NOMO-1 treated with dmso at 0.1 percent for 144 hours (cell line): ENCODE results near the gene IRX2.

Experiments
- DNase-seq: peaks from one replicate; lab custom pipeline; 2025; ENCODE audit not compliant: unreplicated experiment; lab: John Stamatoyannopoulos, UW

The IRX2 gene

DNA sequence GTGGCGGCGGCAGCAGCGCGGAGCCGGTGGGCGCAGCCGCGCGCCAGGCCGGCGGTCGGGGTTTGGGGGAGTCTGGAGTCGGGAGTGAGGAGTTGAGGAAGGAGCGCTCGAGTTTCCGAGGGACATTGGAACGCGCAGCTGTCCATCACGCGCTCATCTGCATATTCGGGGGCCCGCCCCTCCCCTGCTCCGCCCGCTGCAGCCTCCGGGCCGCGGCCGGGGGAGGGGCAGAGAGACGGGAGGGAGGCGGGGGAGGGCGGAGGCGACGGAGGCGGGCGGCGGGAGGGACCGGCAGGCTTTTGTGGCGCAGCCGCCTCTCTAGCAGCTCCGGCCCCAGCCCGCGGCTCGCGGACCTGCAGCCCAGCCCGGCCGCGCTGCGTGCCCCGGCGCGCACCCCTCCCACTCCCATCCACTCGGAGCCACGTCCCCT, at the start of gene IRX2:
Gene IRX2 (minus strand): TSS at position 86 of the 430 bp plus-strand sequence. CDS start 264 bp downstream, outside the sequence.
- DNase-seq = no peak

DNA sequence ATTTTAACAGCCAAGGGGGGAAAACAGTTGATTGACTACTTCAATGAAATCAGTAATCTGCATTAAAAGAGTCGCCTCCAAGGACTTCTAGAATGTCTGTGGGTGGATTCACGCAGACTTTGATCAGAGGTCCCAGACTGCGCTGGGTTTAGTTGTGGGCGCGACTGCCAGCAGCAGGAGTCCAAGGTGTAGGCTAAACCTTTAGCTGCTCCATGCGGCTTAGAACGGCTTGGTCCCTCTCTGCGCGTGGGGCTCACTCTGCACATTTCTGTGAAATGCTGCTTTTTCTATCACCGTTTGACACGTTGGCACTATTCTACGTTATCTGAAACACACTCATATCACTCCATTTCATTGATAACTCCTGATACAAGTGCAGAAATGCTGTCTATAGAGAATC, 48.6 kb upstream of the IRX2 start:
- DNase-seq = no peak

DNA sequence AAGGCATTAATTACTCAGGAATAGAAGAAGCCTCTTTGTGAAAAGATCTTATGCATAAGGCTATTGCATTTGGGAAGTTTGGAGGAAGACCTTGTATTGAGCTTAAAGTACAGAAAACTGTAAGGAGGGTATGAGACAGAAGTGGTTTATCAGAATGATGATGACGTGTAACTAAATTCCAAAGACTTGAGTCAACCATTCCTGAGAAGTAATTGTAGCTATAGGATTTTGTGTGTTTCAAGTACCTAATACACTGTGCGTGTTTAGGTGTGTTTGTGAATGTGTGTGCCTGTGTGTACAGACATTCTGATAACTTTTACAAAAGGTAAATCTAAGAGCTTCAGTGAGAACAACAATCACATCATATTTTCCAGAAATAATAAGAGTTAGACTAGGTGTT, 46.5 kb upstream of the IRX2 start:
- DNase-seq = no peak

DNA sequence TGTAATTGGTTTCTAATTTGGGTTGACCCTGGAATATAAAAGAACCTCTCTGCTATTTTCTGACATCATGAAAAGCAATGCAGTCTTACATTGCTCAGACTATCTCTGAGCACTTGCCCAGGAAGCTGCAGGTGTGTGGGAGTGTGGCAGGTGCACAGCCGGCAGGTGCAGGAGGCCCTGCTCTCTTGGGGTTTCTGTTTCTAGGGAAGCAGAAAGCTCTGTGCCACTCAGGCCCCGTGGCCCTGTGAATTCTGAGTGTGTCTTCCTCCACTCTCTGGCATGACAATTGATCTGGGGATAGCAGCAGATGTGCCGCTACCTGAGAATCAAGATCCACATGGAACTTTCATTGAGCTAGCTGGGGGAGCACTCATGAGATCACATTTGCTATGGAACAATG, 45.7 kb upstream of the IRX2 start:
- DNase-seq = no peak

DNA sequence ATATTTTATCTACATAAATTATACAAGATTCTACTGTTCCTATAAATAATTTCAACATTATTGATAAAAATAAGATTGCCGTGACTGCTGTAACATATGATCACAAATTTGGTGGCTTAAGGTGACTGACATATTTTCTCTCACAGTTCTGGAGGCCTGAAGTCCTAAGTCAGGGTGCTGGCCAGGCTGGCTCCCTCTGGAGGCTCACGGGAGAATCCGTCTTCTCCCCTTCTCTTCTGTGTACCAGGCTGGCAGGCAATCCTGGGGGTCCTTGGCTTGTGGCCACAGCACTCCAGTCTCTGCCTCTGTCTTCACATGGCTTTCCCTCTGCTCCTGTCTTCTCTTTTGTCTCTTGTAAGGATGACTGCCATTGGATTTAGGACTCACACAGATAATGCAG, 31.7 kb upstream of the IRX2 start:
- DNase-seq = no peak

DNA sequence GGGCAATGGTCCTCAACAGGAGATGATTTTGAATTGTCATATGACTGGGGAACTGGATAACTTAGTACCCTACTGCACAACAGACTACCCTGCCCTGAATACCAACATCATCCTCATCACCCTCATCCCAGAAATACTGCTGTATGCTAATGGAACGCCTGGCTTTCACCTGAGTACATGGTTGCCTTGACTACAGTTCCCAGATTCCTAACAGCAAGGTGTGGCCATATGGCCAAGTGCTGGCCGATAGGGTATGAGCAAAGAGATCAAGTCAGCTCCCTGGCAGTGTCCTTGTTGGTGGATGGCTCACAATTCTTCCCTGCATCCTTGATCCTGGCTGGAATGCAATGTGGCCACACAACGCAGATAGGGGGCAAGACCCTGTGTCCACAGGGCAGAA, 31.2 kb upstream of the IRX2 start:
- DNase-seq = no peak

DNA sequence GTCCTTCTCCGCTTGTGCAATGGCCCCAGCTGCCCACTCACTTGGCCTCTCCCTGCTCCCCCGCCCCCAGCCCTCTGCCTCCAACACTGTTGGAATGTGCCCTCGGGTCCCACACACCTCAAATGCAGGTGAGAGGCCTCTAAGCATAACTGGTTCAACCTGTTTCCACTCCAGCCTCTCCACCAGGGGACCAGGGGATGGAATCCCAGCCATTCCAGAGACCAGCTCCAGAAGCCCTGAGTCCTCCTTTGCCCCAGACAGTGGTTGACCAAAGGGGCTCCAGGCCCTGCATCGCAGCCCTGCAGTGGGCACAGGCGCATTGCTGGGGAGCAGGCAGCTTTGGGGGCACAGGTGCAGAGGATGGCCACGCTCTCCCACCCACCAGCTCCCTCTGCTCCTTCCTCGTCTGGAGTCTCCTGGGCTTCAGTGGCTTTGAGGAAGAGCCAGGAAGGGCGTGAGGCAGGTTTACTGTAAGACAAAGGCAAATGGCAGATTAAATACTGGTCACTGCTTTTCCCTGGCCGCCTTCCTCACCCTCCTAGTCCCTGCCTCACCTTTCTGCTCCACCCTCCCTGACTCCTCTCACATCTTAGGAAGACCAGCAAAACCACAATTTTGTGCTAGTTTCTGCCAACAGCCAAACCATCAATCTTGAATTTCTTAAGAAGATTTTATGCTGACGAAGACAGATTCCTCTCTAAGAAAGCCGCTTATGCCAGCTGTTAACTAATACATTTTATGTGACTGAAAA, 29.1 kb upstream of the IRX2 start:
- DNase-seq = no peak

DNA sequence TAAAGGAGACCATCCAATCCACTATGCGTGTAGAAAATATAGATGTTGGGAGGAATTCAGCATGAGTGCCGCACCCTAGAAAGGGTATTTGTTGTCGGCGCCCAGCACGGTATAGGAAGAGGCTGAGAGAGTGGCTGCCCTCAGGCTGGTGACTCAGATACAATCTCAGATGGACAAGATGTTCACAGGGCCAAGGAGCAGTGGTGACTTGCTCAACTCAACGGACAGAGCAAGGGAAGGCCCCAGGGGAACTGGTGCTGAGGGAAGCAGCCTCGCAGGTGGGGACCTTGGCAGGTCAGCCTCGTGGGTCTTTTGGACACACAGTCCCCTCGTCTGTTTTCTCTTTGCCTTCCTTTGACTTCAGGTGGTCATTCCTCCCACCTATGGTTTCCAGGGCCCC, 28.0 kb upstream of the IRX2 start:
- no peak for DNase-seq

DNA sequence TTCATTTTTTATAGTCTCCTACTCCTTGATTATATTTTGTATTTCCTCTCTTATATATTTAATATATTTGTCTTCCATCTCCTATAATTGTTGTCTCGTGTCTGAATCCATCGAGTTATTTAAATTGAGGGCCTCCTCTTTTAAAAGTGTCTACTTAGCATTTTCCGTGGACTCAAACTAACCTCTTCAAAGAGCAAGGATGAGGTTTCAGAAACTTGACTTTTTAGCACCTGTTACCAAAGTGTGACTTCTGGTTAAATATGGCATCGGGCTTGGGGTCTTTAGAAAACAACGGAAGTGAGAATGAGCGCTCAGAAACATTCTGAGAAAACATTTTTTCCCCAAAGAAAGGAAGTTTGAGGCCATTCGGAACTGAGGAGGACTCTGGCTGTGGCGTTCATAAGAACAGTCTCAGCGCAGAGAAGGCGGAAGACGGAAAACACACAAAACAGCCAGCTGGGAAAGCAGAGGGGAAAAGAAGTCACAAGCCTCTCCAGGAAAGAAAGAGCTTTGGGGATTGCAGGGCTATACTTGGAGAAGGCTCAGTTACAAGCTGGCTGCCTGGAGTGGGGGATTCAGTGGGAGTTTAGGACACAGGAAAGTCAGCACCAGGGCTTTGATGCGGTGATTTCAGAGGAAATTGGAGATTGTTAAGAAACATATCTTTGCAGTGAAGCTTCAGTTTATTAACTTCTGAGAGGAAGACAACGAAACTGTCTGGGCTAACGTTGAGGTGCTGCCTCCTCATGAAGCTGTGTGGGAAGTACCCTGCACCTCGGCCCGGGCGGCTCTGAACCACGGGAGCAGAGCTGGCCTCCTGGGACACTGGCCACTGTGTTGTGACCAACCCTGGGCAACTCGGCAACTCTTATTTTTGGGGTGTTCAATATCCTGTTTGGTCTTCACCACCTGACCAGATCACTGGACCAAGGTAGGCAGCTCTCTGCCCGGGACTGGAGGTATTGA, 25.1 kb upstream of the IRX2 start:
- DNase-seq = no peak

DNA sequence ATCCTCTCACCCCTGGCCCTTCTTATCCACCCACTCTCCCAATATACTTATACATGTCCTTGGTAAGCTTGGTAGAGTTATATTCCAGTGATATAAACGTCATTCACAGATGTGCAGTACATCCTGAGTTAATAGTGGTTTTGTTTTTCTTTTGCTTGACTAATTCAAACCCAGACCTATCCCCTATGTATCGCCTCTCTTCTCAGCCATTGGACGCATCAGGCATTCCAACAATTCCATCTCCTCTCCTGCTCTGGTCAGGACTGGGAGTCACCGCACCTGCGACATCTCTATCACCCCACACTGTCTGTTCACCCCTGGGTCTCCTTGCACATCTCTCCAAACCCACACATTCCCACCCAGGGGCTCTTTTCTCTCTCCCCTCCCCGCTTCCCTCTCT, 21.9 kb upstream of the IRX2 start:
- DNase-seq = no peak

DNA sequence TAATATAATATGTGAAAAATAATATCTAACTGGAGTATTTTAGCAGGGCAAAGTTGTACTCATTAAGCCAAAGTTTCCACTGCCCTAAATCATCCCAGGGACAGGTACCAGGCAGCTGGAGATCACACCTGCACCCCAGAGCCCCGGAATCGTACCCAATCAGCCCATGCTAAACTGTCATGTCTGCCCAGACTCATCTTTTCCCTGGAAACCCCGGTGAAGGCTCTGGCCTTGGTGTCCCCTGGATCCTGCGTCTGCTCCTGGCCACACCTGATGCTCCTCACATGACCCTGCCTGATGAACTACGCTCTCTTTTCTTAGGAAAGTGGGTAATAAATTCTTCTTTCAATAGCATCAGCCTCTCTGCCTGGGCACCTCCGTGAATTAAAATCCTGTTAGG, 15.6 kb upstream of the IRX2 start:
- DNase-seq = no peak

DNA sequence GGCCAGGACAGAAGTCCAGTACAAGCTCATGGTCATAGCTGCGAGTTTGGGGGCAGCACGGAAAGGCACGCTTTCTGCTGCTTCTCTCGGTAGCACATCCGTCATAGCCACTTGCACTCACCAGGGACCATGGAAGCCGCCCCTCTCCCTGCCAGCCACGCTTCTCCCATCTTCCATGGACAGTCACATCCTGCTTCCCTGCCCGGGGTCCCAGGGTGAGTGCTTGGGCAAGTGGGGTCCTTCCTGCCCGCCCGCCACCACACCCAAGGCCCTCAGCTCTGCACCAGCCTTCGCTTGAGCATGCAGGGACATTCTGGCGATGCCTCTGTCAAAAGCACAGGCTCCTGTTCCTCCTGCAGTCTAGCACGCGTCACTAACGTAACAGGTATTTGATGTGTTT, 13.1 kb upstream of the IRX2 start:
- no peak for DNase-seq

DNA sequence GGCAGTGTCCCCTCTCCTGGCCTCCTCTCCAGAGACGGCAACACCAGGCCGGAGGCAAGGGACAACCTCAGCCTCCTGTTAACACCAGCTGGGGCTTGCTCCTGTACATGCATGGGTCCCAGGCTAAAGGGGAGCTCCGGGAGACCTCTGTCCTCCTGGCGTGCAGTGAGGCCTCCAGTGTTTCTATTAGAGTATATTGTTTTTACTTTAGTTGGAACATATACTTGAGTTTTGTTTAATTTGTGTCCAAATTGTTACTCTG, 12.0 kb upstream of the IRX2 start:
- no peak for DNase-seq

DNA sequence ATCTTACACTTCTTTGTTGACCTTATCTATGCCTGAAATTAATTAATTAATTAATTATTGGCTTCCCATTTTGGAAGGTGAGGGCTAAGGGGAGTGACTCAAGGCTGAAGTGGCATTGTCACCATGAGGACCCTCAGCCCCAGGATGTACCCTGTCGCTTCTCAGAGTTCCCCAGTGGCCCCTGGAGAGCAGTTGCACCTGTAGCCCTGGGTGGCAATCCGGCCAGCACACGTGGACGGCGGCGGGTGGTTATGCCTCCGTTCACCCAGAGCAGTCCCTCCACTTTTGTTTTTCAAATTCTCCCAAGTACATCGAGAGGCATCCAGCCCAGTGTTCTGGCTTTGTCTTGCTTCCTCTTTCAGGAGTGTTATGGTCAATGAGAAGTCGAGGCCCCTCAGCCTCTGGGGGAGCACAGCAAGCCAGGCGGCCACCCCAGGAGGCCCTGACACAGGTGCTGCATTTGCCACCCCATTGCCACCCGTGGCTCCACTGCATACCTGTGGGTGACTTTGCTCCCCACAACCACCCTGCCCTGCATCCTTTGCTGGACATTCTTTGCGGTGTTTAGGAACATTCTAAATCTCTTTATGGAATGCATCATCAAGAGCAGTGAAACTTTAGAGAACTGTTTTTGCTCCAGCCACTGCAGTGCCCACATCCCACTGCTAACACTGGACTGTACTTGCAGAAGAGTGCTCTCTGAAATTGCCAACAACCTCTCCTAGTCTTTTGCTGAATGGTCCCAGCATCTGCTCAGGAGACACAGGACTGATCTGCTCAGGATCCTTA, 11.5 kb upstream of the IRX2 start:
- no peak for DNase-seq

DNA sequence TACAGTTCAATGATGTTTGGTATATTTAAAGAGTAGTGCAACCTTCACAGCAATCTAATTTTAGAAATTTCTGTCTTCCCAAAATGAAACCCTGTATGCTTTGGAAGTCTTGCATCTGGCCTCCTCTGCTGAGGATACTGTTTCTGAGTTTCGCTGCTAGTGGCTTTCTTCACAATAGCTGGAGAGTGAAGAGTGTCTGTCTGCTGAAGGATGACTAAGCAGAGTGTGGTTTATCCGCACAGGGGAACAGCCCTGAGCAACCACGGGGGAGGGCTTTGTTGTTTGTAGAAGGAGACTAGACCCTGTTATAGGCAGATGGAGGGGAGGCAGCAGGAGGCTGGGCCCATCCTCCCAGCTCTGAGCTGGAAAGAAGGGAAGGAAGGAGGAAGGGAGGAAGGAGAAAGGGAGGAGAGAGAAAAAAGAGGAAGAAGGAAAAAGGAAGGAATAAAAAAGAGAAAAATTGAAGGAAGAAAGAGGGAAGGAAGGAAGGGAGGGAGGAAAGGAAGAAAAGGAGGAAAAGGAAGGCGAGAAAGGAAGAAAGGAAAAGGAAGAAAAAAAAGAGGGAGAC, 10.5 kb upstream of the IRX2 start:
- DNase-seq = no peak

DNA sequence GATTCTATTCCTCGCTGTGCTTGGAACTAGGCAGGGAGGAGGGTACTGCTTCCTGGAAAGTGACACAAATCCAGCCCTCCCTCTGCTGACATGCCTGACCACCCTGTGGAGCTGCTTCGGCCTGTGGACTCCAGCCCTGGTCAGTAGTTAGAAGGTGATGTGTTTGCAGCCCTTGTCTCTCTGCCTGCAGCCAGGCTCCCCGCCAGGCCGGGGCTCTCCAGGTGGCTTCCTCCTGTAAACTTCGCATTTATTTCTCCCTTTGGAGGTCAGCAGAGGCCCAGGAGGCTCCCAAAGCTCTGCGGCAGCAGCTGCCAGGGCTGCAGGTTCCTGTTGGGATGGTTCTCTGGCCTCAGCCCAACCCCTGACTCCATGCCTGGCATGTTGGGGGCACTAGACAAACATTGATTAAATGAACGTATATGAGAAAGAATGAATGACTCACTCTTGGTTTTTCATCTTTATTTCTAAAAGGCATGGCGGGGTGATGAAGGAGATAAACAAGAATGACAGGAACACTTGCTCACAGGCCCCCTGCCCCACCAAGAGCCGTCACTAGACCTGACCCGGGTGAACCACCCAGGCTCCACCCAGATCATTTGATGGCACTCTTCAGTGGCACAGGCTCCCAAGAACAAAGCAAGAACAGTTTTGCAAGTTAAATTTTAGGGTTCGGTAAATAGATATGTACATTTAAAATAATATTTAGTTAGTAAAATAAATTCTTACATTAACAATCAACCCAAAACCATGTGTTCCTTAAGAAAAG, 8.4 kb upstream of the IRX2 start:
- DNase-seq = no peak

DNA sequence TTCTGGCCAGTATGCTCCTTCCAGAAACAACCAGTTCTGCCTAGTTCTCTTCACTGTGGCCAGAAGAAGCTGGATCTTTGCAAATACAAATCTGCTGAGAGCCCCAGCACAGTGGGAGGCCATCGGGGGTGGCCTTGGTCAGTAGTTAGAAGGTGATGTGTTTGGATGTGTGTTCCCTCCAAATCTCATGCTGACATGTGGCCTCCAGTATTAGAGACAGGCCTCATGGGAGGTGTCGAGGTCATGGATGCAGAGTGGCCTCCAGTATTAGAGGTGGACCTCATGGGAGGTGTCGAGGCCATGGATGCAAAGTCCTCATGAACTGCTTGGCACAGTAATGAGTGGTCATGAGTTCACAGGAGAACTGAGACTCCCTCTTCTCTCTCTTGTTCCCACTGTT, 7.6 kb upstream of the IRX2 start:
- no peak for DNase-seq

DNA sequence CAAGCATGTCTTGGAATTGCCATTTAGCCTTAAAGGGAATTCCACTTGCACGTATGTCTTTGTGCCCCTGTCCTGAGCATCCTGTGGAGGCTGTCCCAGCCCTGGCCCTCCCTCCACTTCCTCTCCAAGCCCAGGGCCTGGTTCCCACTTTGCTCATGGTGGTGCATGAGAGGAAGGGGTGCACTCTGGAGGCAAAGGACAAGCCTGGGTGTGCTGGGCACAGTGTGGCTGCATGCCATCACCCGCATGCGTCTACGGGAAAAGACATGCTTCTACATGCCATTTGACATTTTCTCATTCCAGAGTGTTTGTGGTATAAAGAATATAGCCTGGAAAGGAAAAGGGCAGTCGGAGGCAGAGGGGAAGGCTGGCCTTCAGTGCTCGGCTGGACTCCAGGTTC, 7.2 kb upstream of the IRX2 start:
- no peak for DNase-seq

DNA sequence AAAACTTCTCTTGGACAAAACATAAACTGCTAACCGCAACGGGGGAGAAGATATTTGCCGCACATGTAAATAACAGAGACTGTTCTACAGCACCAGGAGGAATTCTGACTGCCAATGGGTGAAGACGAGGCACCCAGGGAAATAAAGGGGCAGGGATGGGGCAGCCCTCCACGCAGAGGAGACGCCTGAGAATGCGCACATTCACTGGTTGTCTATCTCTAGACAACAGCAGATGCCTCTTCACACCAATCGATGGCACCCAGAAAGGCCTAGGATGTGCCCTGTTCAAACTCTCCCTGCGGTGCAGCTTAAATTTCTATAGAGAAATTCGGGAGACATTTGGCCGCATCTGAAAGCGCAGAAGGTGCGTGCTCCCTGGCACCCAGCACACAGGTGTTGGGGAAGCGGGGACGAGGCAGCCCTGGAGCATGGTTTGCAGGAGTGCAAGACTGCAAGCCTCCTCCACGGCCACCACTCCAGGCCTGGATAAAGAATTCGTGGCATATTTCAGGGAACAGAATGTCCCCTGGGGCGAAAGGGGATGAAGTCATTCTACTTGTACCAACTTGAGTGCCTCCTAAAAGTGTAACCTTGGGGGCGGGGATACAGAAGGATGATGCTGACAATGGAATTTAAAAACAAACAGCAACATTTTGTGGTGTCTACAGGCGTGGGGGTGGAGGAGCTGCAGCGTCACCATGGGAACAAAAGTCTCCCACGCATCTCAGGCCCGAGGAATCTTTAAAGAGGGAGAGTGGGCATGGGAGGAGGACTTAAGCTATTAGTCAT, 6.3 kb upstream of the IRX2 start:
- DNase-seq = no peak
